HCT116 (cell line): Measurements from ENCODE around the gene ABRAXAS1. TPM values are rescaled to one million over a fixed set of nuclear protein-coding genes. Genes with fewer than 3 reads are reported as not detected.

Experiments used
- ATAC-seq: fragments of 200-7000 bp; cut with Tn5 transposase; 2 replicates; pipeline ENCODE4 v1.9.1; 2020; ENCODE audit warnings: mild to moderate bottlenecking, moderate library complexity
- BruUV-seq: library from RNA; stranded (reverse); fragments of 400-500 nt; replicated peaks from 2 replicates; lab custom pipeline; 2021; lab: Mats Ljungman, UMichigan
- CTCF ChIA-PET: fragments of 300-600 bp; sonication (Branson Sonifier 250); formaldehyde crosslinking; loops from one replicate; lab custom pipeline; 2021; ENCODE audit warnings: antibody characterized with exemption; lab: Charles Lee
- POLR2A ChIA-PET: fragments of 300-600, 350-600 bp; sonication (Branson Sonifier 250); formaldehyde crosslinking; loops from one replicate; lab custom pipeline; 2021; ENCODE audit warnings: antibody characterized with exemption; lab: Charles Lee
- RAD21 ChIA-PET, 2 experiments: fragments of 300-600 bp; sonication (Branson Sonifier 250); formaldehyde crosslinking; loops; one replicate each; lab custom pipeline; 2023; ENCODE audit warnings: low total read pairs in 2 of 2; ENCODE audit not compliant: uncharacterized antibody in 2 of 2, unreplicated experiment in 2 of 2, low non-redundant PET in 1 of 2; lab: Charles Lee
- DNase-seq: peaks from one replicate; pipeline ENCODE4 v3.0.0-alpha.2; 2010; ENCODE audit warnings: low read depth, low spot score
- H2AFZ ChIP-seq: fragments of 200-600 bp; shearing (Covaris generic), sonication (generic); 2 replicates; pipeline ENCODE4 v1.6.1; 2017; ENCODE audit warnings: low read depth, mixed run types, mixed read lengths, antibody characterized with exemption, low read length; ENCODE audit not compliant: poor library complexity, severe bottlenecking
- H3K27ac ChIP-seq: 2 replicates; pipeline ENCODE4 v1.5.1; 2012; ENCODE audit warnings: low read depth, low read length
- H3K27me3 ChIP-seq: fragments of 200-600 bp; sonication (generic); 2 replicates; pipeline ENCODE4 v1.6.1; 2016; ENCODE audit warnings: mixed run types, low read length, mixed read lengths; ENCODE audit not compliant: insufficient read depth
- H3K36me3 ChIP-seq, 2 experiments: fragments of 200-500 bp in 1 of 2; fragments of 200-600 bp in 1 of 2; sonication (Bioruptor generic) in 1 of 2; sonication (generic) in 1 of 2; 2 replicates each; pipeline versions ENCODE4 v1.5.1 to v1.6.1; 2014 to 2016; ENCODE audit warnings: low read length in 2 of 2, inconsistent platforms in 1 of 2, mixed read lengths in 1 of 2, mixed run types in 1 of 2; ENCODE audit not compliant: insufficient read depth in 2 of 2, control insufficient read depth in 1 of 2
- H3K4me1 ChIP-seq, 2 experiments: fragments of 200-600 bp in 1 of 2; sonication (generic) in 1 of 2; 2 replicates each; pipeline versions ENCODE4 v1.5.1 to v1.6.1; 2012 to 2017; ENCODE audit warnings: low read length in 2 of 2, inconsistent platforms in 1 of 2, mild to moderate bottlenecking in 1 of 2, mixed read lengths in 1 of 2, mixed run types in 1 of 2, moderate library complexity in 1 of 2; ENCODE audit not compliant: insufficient read depth in 2 of 2, control insufficient read depth in 1 of 2
- H3K4me2 ChIP-seq: fragments of 200-600 bp; sonication (generic); 2 replicates; pipeline ENCODE4 v1.6.1; 2017; ENCODE audit warnings: mixed run types, low read length, mixed read lengths
- H3K4me3 ChIP-seq, 2 experiments: fragments of 200-600 bp in 1 of 2; sonication (generic) in 1 of 2; replicated peaks in 1 of 2; 2 replicates each; pipeline ENCODE4 v1.5.1; 2011 to 2016; ENCODE audit warnings: low read length in 2 of 2, control low read depth in 1 of 2, low read depth in 1 of 2, mild to moderate bottlenecking in 1 of 2, mixed read lengths in 1 of 2, mixed run types in 1 of 2
- H3K79me2 ChIP-seq: fragments of 200-600 bp; sonication (generic); 2 replicates; pipeline ENCODE4 v1.6.1; 2017; ENCODE audit warnings: mild to moderate bottlenecking, mixed run types, low read length, moderate library complexity, mixed read lengths; ENCODE audit not compliant: insufficient read depth
- H3K9ac ChIP-seq: fragments of 200-600 bp; sonication (generic); 2 replicates; pipeline ENCODE4 v1.6.1; 2016; ENCODE audit warnings: low read length, mixed read lengths
- H3K9me2 ChIP-seq: fragments of 200-600 bp; sonication (generic), shearing (Covaris generic); 2 replicates; pipeline ENCODE4 v1.6.1; 2017; ENCODE audit warnings: mixed run types, mild to moderate bottlenecking, moderate library complexity; ENCODE audit not compliant: insufficient read depth
- H3K9me3 ChIP-seq, 2 experiments: fragments of 200-500 bp in 1 of 2; fragments of 200-600 bp in 1 of 2; sonication (Bioruptor generic) in 1 of 2; sonication (generic) in 1 of 2; 2 replicates each; pipeline ENCODE4 v1.6.1; 2014 to 2017; ENCODE audit warnings: low read length in 2 of 2, mixed read lengths in 2 of 2, inconsistent platforms in 1 of 2, low read depth in 1 of 2, mild to moderate bottlenecking in 1 of 2, mixed run types in 1 of 2, moderate library complexity in 1 of 2; ENCODE audit not compliant: control insufficient read depth in 1 of 2, insufficient read depth in 1 of 2
- H4K20me1 ChIP-seq: fragments of 200-600 bp; sonication (generic), shearing (Covaris generic); 2 replicates; pipeline ENCODE4 v1.6.1; 2017; ENCODE audit warnings: mixed run types, mild to moderate bottlenecking, moderate library complexity; ENCODE audit not compliant: insufficient read depth
- CBX3 ChIP-seq: IDR thresholded peaks from 2 replicates; pipeline ENCODE4 v1.6.1; 2012; ENCODE audit warnings: low read depth
- EGR1 ChIP-seq: IDR thresholded peaks from 2 replicates; pipeline ENCODE4 v1.6.1; 2012; ENCODE audit warnings: low read depth
- POLR2A ChIP-seq: IDR thresholded peaks from 2 replicates; pipeline ENCODE4 v1.7.0; 2011; ENCODE audit warnings: borderline replicate concordance; ENCODE audit not compliant: insufficient read depth, insufficient read length; ENCODE audit errors: extremely low read depth
- POLR2AphosphoS5 ChIP-seq: IDR thresholded peaks from 2 replicates; pipeline ENCODE4 v1.6.1; 2011; ENCODE audit warnings: mild to moderate bottlenecking, low read depth, low read length, moderate library complexity
- SP1 ChIP-seq: IDR thresholded peaks from 2 replicates; pipeline ENCODE4 v1.6.1; 2012; ENCODE audit warnings: low read depth
- TCF7L2 ChIP-seq: IDR thresholded peaks from 2 replicates; pipeline ENCODE4 v1.7.0; 2011; ENCODE audit warnings: borderline replicate concordance, inconsistent platforms; ENCODE audit not compliant: insufficient read depth, insufficient read length; ENCODE audit errors: extremely low read depth
- ZFX ChIP-seq: fragments of 450-650 bp; IDR thresholded peaks from 2 replicates; pipeline ENCODE4 v1.6.1; 2017
- ZNF274 ChIP-seq: fragments of 200-500 bp; sonication (Bioruptor generic); IDR thresholded peaks from 2 replicates; pipeline ENCODE4 v1.6.1; 2014; ENCODE audit warnings: mild to moderate bottlenecking, low read depth, low read length, inconsistent platforms
- intact Hi-C: fragments of 100-400 bp; cut with micrococcal nuclease; formaldehyde crosslinking; loops from 2 replicates; pipeline ENCODE4 v1.10.0; 2022
- total RNA-seq: library from RNA; stranded (reverse); gene quantifications from one replicate; pipeline ENCODE4 v1.2.1, GENCODE V29; 2021; ENCODE audit not compliant: unreplicated experiment
- TF ChIP-seq, protein P1 (sequence below): IDR thresholded peaks from 2 replicates; pipeline ENCODE4 v1.6.1; 2012
- TF ChIP-seq, protein P2 (sequence below): IDR thresholded peaks from 2 replicates; pipeline ENCODE4 v1.6.1; 2012; ENCODE audit warnings: low read depth

ABRAXAS1 gene
- total RNA-seq, 1 experiment from 2014 or later, result 23.3 TPM

GRCh38 chr4:83527671-83528070 lies 42.8 kb upstream of the ABRAXAS1 start:
- H3K79me2 ChIP-seq, result no peaks in the 10 kb centered on the region
- no peaks in the 10 kb centered on the region for H3K4me1 ChIP-seq
- DNase-seq (no peak), ATAC-seq (no peak)
- no peak overlapping the region for H3K4me2 ChIP-seq
- CTCF ChIA-PET, result no interaction called here
- no peak overlapping the region for H3K9ac ChIP-seq
- H3K27me3 ChIP-seq, result no peaks in the 10 kb centered on the region
- no peak overlapping the region for H2AFZ ChIP-seq
- H3K9me2 ChIP-seq, result no peaks in the 10 kb centered on the region
- POLR2A ChIA-PET, result no interaction called here
- no peaks in the 10 kb centered on the region for H3K36me3 ChIP-seq
- H3K4me3 ChIP-seq, result no peak overlapping the region
- RAD21 ChIA-PET, result no interaction called here
- no peaks in the 10 kb centered on the region for H4K20me1 ChIP-seq
- BruUV-seq, result no TSS peak
- TF ChIP-seq CBX3 (peak; percentile 55; the same call in 1 of the 2 replicates), TCF7L2 (no peak), SP1 (no peak), ZFX (no peak), EGR1 (no peak)
- H3K9me3 ChIP-seq, result no peaks in the 10 kb centered on the region
- intact Hi-C loops, result loop anchor here (2.0 kb wide), 1 partner anchor 41 kb away; no protein-coding TSS in a partner anchor
- H3K27ac ChIP-seq, result no peak overlapping the region

DNA sequence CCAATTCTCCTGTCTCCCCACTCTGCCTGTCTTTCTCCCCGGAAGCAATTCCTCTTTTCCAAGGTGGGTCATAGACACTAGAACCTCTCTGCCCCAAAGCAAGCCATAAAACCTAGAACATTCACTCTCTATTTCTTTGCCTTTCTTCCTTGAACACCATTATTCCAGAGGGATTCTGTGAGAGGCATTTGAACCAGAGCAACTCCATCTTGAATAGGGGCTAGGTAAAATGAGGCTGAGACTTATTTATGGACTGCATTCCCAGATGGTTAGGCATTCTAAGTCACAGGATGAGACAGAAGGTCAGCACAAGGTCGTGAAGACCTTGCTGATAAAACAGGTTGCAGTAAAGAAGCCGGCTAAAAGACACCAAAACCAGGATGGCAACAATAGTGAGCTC lies 37.3 kb upstream of the ABRAXAS1 start:
- no peak for TF ChIP-seq TCF7L2
- TF ChIP-seq POLR2A, result no peak
- no peak for TF ChIP-seq SP1
- TF ChIP-seq POLR2AphosphoS5, result no peak
- TF ChIP-seq, protein P1, sequence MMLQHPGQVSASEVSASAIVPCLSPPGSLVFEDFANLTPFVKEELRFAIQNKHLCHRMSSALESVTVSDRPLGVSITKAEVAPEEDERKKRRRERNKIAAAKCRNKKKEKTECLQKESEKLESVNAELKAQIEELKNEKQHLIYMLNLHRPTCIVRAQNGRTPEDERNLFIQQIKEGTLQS, result no peak
- TF ChIP-seq ZNF274, result no peak
- TF ChIP-seq EGR1, result no peak
- TF ChIP-seq, protein P2, sequence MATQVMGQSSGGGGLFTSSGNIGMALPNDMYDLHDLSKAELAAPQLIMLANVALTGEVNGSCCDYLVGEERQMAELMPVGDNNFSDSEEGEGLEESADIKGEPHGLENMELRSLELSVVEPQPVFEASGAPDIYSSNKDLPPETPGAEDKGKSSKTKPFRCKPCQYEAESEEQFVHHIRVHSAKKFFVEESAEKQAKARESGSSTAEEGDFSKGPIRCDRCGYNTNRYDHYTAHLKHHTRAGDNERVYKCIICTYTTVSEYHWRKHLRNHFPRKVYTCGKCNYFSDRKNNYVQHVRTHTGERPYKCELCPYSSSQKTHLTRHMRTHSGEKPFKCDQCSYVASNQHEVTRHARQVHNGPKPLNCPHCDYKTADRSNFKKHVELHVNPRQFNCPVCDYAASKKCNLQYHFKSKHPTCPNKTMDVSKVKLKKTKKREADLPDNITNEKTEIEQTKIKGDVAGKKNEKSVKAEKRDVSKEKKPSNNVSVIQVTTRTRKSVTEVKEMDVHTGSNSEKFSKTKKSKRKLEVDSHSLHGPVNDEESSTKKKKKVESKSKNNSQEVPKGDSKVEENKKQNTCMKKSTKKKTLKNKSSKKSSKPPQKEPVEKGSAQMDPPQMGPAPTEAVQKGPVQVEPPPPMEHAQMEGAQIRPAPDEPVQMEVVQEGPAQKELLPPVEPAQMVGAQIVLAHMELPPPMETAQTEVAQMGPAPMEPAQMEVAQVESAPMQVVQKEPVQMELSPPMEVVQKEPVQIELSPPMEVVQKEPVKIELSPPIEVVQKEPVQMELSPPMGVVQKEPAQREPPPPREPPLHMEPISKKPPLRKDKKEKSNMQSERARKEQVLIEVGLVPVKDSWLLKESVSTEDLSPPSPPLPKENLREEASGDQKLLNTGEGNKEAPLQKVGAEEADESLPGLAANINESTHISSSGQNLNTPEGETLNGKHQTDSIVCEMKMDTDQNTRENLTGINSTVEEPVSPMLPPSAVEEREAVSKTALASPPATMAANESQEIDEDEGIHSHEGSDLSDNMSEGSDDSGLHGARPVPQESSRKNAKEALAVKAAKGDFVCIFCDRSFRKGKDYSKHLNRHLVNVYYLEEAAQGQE, result no peak
- TF ChIP-seq, all 23 proteins: peak for 0
- POLR2A ChIA-PET, result no interaction called here

More for the DNA sequence above, 37.3 kb upstream of the ABRAXAS1 start:
- ATAC-seq (no peak), DNase-seq (no peak)
- H3K4me1 ChIP-seq, result no peaks in the 10 kb centered on the region
- H3K9me2 ChIP-seq, result no peaks in the 10 kb centered on the region
- RAD21 ChIA-PET, result no interaction called here
- no peak overlapping the region for H3K9ac ChIP-seq
- no peaks in the 10 kb centered on the region for H3K27me3 ChIP-seq
- BruUV-seq, result no TSS peak
- H3K4me3 ChIP-seq, result no peak overlapping the region
- no peaks in the 10 kb centered on the region for H3K9me3 ChIP-seq
- H3K27ac ChIP-seq, result no peak overlapping the region
- H3K4me2 ChIP-seq, result no peak overlapping the region
- H3K79me2 ChIP-seq, result no peaks in the 10 kb centered on the region
- no peak overlapping the region for H2AFZ ChIP-seq
- H3K36me3 ChIP-seq, result no peaks in the 10 kb centered on the region
- CTCF ChIA-PET, result no interaction called here
- no peaks in the 10 kb centered on the region for H4K20me1 ChIP-seq
- intact Hi-C loops, result no loop called here
